ENCODE data around the gene GYS1.
"Not testable (repeated sequence)": the region's sequence is repeated elsewhere in the genome, so short reads cannot be mapped to it uniquely, and the experiment has no call there.

Gene GYS1

GRCh38 chr19:48922548-48923490 is 70.3 kb downstream of the GYS1 start:
- TF ChIP-seq, protein P1, sequence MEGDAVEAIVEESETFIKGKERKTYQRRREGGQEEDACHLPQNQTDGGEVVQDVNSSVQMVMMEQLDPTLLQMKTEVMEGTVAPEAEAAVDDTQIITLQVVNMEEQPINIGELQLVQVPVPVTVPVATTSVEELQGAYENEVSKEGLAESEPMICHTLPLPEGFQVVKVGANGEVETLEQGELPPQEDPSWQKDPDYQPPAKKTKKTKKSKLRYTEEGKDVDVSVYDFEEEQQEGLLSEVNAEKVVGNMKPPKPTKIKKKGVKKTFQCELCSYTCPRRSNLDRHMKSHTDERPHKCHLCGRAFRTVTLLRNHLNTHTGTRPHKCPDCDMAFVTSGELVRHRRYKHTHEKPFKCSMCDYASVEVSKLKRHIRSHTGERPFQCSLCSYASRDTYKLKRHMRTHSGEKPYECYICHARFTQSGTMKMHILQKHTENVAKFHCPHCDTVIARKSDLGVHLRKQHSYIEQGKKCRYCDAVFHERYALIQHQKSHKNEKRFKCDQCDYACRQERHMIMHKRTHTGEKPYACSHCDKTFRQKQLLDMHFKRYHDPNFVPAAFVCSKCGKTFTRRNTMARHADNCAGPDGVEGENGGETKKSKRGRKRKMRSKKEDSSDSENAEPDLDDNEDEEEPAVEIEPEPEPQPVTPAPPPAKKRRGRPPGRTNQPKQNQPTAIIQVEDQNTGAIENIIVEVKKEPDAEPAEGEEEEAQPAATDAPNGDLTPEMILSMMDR (IDR thresholded peaks at IDR 0.05; ENCODE audit: borderline replicate concordance, control extremely low read depth, extremely low read depth, insufficient read depth, missing control alignments) = no peak
- DNase-seq (ENCODE audit: low spot score) = no peak
- in situ Hi-C loops (cut with MboI; ENCODE audit: low sequenced_read_pairs, unreplicated experiment) = no loop called here

GRCh38 chr19:48921721-48922500 is 71.2 kb downstream of the GYS1 start:
- in situ Hi-C loops (cut with MboI; ENCODE audit: low sequenced_read_pairs, unreplicated experiment) = no loop called here
- TF ChIP-seq, protein P1 (IDR thresholded peaks at IDR 0.05; ENCODE audit: borderline replicate concordance, control extremely low read depth, extremely low read depth, insufficient read depth, missing control alignments) = no peak
- DNase-seq (ENCODE audit: low spot score) = no peak

DNA sequence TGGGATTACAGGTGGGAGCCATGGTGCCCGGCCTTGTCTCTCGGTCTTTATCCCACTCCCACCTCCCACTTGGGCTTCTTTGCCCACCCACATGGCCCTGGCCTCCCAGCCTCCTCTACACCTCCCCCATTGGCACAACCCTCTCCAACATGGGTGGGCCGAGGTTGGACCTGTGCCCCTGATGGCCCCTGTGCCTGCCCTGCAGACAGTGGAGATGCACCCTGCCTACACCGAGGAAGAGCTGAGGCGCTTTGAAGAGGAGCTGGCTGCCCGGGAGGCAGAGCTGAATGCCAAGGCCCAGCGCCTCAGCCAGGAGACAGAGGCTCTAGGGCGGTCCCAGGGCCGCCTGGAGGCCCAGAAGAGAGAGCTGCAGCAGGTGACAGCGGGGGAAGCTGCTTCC is 72.2 kb downstream of the GYS1 start:
- DNase-seq (ENCODE audit: low spot score) = no peak
- TF ChIP-seq, protein P1 (IDR thresholded peaks at IDR 0.05; ENCODE audit: borderline replicate concordance, control extremely low read depth, extremely low read depth, insufficient read depth, missing control alignments) = no peak
- in situ Hi-C loops (cut with MboI; ENCODE audit: low sequenced_read_pairs, unreplicated experiment) = no loop called here

- DNase-seq (ENCODE audit: low spot score); in situ Hi-C loops (cut with MboI; ENCODE audit: low sequenced_read_pairs, unreplicated experiment): not testable (repeated sequence)
These were observed 73.8 kb downstream of the GYS1 start for GRCh38 chr19:48919271-48919670.

- peak; percentile 49 for DNase-seq (ENCODE audit: low spot score)
- in situ Hi-C loops (cut with MboI; ENCODE audit: low sequenced_read_pairs, unreplicated experiment) = no loop called here
- TF ChIP-seq, protein P1 (IDR thresholded peaks at IDR 0.05; ENCODE audit: borderline replicate concordance, control extremely low read depth, extremely low read depth, insufficient read depth, missing control alignments) = no peak
These were observed 74.3 kb downstream of the GYS1 start for GRCh38 chr19:48918801-48919247.
